ENCODE measurements around the gene SPON1.

- TF ChIP-seq CTCF (IDR thresholded peaks at IDR 0.05) (no peak), NPAS2 (CRISPR knock-in tag; IDR thresholded peaks at IDR 0.05; ENCODE audit: borderline replicate concordance) (no peak), MYC (IDR thresholded peaks at IDR 0.05; ENCODE audit: borderline replicate concordance, low read length) (no peak), POLR2A (IDR thresholded peaks at IDR 0.05; ENCODE audit: low read length) (no peak), EP300 (IDR thresholded peaks at IDR 0.05) (no peak)
- TF ChIP-seq, protein P1, sequence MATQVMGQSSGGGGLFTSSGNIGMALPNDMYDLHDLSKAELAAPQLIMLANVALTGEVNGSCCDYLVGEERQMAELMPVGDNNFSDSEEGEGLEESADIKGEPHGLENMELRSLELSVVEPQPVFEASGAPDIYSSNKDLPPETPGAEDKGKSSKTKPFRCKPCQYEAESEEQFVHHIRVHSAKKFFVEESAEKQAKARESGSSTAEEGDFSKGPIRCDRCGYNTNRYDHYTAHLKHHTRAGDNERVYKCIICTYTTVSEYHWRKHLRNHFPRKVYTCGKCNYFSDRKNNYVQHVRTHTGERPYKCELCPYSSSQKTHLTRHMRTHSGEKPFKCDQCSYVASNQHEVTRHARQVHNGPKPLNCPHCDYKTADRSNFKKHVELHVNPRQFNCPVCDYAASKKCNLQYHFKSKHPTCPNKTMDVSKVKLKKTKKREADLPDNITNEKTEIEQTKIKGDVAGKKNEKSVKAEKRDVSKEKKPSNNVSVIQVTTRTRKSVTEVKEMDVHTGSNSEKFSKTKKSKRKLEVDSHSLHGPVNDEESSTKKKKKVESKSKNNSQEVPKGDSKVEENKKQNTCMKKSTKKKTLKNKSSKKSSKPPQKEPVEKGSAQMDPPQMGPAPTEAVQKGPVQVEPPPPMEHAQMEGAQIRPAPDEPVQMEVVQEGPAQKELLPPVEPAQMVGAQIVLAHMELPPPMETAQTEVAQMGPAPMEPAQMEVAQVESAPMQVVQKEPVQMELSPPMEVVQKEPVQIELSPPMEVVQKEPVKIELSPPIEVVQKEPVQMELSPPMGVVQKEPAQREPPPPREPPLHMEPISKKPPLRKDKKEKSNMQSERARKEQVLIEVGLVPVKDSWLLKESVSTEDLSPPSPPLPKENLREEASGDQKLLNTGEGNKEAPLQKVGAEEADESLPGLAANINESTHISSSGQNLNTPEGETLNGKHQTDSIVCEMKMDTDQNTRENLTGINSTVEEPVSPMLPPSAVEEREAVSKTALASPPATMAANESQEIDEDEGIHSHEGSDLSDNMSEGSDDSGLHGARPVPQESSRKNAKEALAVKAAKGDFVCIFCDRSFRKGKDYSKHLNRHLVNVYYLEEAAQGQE (IDR thresholded peaks at IDR 0.05): no peak
Measured at GRCh38 chr11:13928566-13929251, 33.8 kb upstream of the SPON1 start.

Data from A549 (cell line).